ENCODE measurements around the gene CEP164.

- TF ChIP-seq CTCF (conservative IDR thresholded peaks at IDR 0.05 in 1 of 2, IDR thresholded peaks at IDR 0.05 in 1 of 2; ENCODE audit: extremely low read depth in 1 of 2, insufficient read depth in 1 of 2, low read depth in 1 of 2, low read length in 2 of 2) (no peak), EZH2 (IDR thresholded peaks at IDR 0.05; ENCODE audit: borderline replicate concordance, low read length) (no peak)
Measured at GRCh38 chr11:117396970-117397369, 69.3 kb downstream of the CEP164 start.
